K562 (cell line): Measurements from ENCODE around the gene AIFM3. TPM values are rescaled to one million over a fixed set of nuclear protein-coding genes. Genes with fewer than 3 reads are reported as not detected.
A peak's percentile ranks its signal among the peaks of the same experiment; 100 is the strongest.

Experiments used
- ATF4 ChIP-seq: fragments of 450-650 bp; formaldehyde crosslinking; IDR thresholded peaks from 2 replicates; pipeline ENCODE4 v1.4.0; 2022; ENCODE audit warnings: mild to moderate bottlenecking, moderate library complexity
- CHCHD3 ChIP-seq: fragments of 250-450 bp; sonication (Bioruptor Pico); IDR thresholded peaks from 2 replicates; pipeline ENCODE4 v2.1.2; 2022; ENCODE audit warnings: mild to moderate bottlenecking
- MLX ChIP-seq, 2 experiments: fragments of 450-650 bp in 1 of 2; sonication (generic) in 1 of 2; formaldehyde crosslinking; conservative IDR thresholded peaks; 2 replicates each; pipeline versions ENCODE4 v1.4.0 to v1.8.1; 2020 to 2022; ENCODE audit warnings: mild to moderate bottlenecking in 1 of 2, missing genetic modification reagents in 1 of 2
- NFIX ChIP-seq: fragments of 250-450 bp; sonication (Bioruptor Pico); IDR thresholded peaks from 2 replicates; pipeline ENCODE4 v1.4.0; 2020; ENCODE audit warnings: low read depth, mild to moderate bottlenecking, moderate library complexity
- REST ChIP-seq, 2 experiments: fragments of 450-650 bp; formaldehyde crosslinking in 1 of 2; IDR thresholded peaks; 2 replicates each; pipeline versions ENCODE4 v1.4.0 to v1.6.1; 2014 to 2020; ENCODE audit warnings: mild to moderate bottlenecking in 2 of 2, borderline replicate concordance in 1 of 2, low read depth in 1 of 2
- TEAD2 ChIP-seq: fragments of 450-650 bp; IDR thresholded peaks from 2 replicates; pipeline ENCODE4 v1.6.1; 2016; ENCODE audit warnings: missing genetic modification characterization, control low read depth, missing compliant biosample characterization
- ZNF324 ChIP-seq: fragments of 250-450 bp; sonication (Bioruptor Pico); IDR thresholded peaks from 2 replicates; pipeline ENCODE4 v1.4.0; 2020; ENCODE audit warnings: mild to moderate bottlenecking
- polyA plus RNA-seq, 8 experiments: library from polyadenylated mRNA; depleted of rRNA in 4 of 8; stranded (reverse) in 5 of 8; unstranded in 3 of 8; fragments of >200 nt; fragmentation: Nextera tagmentation in 2 of 8; fragmentation: Illumina TruSeq in 1 of 8; extraction: Ambion mirVana in 2 of 8; extraction: Trizol in 1 of 8; gene quantifications; 2 replicates each; pipeline versions ENCODE4 v1.2.1 to v1.2.3, GENCODE V29; 2011 to 2014; ENCODE audit warnings: inconsistent platforms in 1 of 8, missing spikeins in 1 of 8
- total RNA-seq, 7 experiments: library from RNA; depleted of rRNA in 6 of 7; stranded (reverse); fragments of >200 nt in 6 of 7; fragmentation: Illumina TruSeq in 2 of 7; extraction: Trizol in 2 of 7; gene quantifications; 2 replicates each; pipeline versions ENCODE4 v1.2.1 to v1.2.3, GENCODE V29; 2011 to 2021; ENCODE audit warnings: low replicate concordance in 1 of 7
- TF ChIP-seq, protein P1 (sequence below): fragments of 450-650 bp; formaldehyde crosslinking; IDR thresholded peaks from 2 replicates; pipeline ENCODE4 v1.4.0; 2020; ENCODE audit warnings: mild to moderate bottlenecking, moderate library complexity

The AIFM3 gene
- total and polyA plus RNA-seq, 9 of the 15 experiments (the other 6 are each of a cell fraction or from before 2014, with no cell fraction given), result 0.03 to 0.20 (median 0.07) TPM; not detected in 1

DNA sequence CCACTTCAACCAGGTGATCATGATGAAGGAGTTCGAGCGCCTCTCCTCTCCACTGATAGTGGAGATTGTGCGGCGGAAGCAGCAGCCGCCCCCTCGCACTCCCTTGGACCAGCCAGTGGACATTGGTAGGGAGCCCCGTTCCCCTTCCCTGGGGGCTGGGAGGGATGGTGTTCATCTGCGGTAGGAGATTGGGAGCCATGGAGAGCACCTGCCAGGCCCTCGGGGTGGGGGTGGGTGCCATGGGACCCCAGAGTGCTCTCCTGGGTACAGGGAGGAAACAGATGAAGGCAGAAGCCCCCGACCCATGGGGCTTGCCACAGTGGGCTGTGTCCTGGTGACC is 27.8 kb downstream of the AIFM3 start (continued):
- TF ChIP-seq ATF4 (CRISPR knock-in tag) (no peak), ZNF324 (CRISPR knock-in tag) (no peak), REST (IDR thresholded peaks at IDR 0.05; ENCODE audit: borderline replicate concordance) (no peak), REST (CRISPR knock-in tag; IDR thresholded peaks at IDR 0.05; ENCODE audit: low read depth) (peak; percentile 11; the same call in 1 of the 2 replicates), MLX (CRISPR knock-in tag; conservative IDR thresholded peaks at IDR 0.05) (0 out of 4 replicates have a peak, but pooled peaks of 1 of the 2 experiments have one; percentile 4), NFIX (no peak), TEAD2 (tag) (no peak), CHCHD3 (CRISPR knock-in tag) (0 out of 2 replicates have a peak, but pooled peaks have one; percentile 36)
- TF ChIP-seq, protein P1, sequence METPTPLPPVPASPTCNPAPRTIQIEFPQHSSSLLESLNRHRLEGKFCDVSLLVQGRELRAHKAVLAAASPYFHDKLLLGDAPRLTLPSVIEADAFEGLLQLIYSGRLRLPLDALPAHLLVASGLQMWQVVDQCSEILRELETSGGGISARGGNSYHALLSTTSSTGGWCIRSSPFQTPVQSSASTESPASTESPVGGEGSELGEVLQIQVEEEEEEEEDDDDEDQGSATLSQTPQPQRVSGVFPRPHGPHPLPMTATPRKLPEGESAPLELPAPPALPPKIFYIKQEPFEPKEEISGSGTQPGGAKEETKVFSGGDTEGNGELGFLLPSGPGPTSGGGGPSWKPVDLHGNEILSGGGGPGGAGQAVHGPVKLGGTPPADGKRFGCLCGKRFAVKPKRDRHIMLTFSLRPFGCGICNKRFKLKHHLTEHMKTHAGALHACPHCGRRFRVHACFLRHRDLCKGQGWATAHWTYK (CRISPR knock-in tag), result 0 out of 2 replicates have a peak, but pooled peaks have one; percentile 24
